DND-41 (cell line): ENCODE measurements around the gene BACH2.

Experiments used
- ATAC-seq: fragments of 200-7000 bp; cut with Tn5 transposase; 3 replicates; pipeline ENCODE4 v1.9.1; 2021; ENCODE audit warnings: low read depth; ENCODE audit not compliant: insufficient read depth
- DNase-seq: peaks from one replicate; pipeline ENCODE4 v3.0.0-alpha.2; 2020
- H2AFZ ChIP-seq: 2 replicates; pipeline ENCODE4 v1.6.0; 2012; ENCODE audit warnings: low read depth, low read length
- H3K27ac ChIP-seq: 2 replicates; pipeline ENCODE4 v1.5.1; 2012; ENCODE audit warnings: low read length, inconsistent platforms
- H3K27me3 ChIP-seq: fragments of 200-600 bp; sonication (generic); 2 replicates; pipeline ENCODE4 v1.6.0; 2012; ENCODE audit warnings: low read length, mild to moderate bottlenecking, inconsistent platforms; ENCODE audit not compliant: insufficient read depth, poor library complexity
- H3K36me3 ChIP-seq: 2 replicates; pipeline ENCODE4 v1.5.1; 2012; ENCODE audit warnings: low read length, inconsistent platforms; ENCODE audit not compliant: insufficient read depth
- H3K4me1 ChIP-seq: 2 replicates; pipeline ENCODE4 v1.5.1; 2012; ENCODE audit warnings: mild to moderate bottlenecking, low read length; ENCODE audit not compliant: insufficient read depth
- H3K4me2 ChIP-seq: 2 replicates; pipeline ENCODE4 v1.6.0; 2012; ENCODE audit warnings: mild to moderate bottlenecking, moderate library complexity, low read length, inconsistent platforms; ENCODE audit not compliant: insufficient read depth
- H3K4me3 ChIP-seq, 2 experiments: fragments of 200-600 bp in 1 of 2; shearing (Covaris generic) in 1 of 2; 2 replicates each; pipeline ENCODE4 v1.5.1; 2012 to 2016; ENCODE audit warnings: inconsistent platforms in 2 of 2, low read length in 2 of 2, mild to moderate bottlenecking in 2 of 2, low read depth in 1 of 2, moderate library complexity in 1 of 2
- H3K79me2 ChIP-seq: 2 replicates; pipeline ENCODE4 v1.6.0; 2012; ENCODE audit warnings: low read length, inconsistent platforms; ENCODE audit not compliant: insufficient read depth
- H3K9ac ChIP-seq: 2 replicates; pipeline ENCODE4 v1.6.0; 2012; ENCODE audit warnings: low read depth, mild to moderate bottlenecking, inconsistent platforms, low read length, moderate library complexity
- H3K9me3 ChIP-seq: 2 replicates; pipeline ENCODE4 v1.5.1; 2012; ENCODE audit warnings: low read length, moderate library complexity, mild to moderate bottlenecking, inconsistent platforms; ENCODE audit not compliant: insufficient read depth, severe bottlenecking
- H4K20me1 ChIP-seq: 2 replicates; pipeline ENCODE4 v1.6.0; 2012; ENCODE audit warnings: low read length; ENCODE audit not compliant: insufficient read depth
- EZH2 ChIP-seq: IDR thresholded peaks from 3 replicates; pipeline ENCODE4 v1.6.1; 2012; ENCODE audit warnings: borderline replicate concordance, low read depth, mild to moderate bottlenecking, moderate library complexity, low read length, inconsistent platforms; ENCODE audit not compliant: severe bottlenecking
- TF ChIP-seq, protein P1 (sequence below): IDR thresholded peaks from 2 replicates; pipeline ENCODE4 v1.5.1; 2012; ENCODE audit warnings: borderline replicate concordance, low read length, moderate library complexity, mild to moderate bottlenecking; ENCODE audit not compliant: poor library complexity, severe bottlenecking; ENCODE audit errors: extremely low read depth

Gene BACH2

DNA sequence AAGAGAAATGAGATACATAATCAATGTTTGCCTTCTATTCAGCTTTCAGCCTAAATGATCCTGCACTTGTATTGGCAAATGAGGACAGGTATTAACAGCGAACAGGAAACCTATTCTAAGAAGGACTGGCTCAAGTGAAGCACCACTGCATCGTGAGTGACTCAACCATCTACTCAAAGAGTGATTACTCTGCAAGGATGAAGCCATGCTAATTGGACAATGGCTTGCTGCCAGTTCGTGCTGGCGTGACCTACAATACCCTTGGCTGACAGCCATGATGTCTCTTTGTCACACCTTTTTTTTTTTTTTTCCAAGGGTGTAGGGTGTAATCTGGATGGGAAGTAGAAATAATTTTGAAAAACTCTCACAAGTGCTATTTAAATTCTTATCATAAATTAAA lies 297.5 kb downstream of the BACH2 start:
- Histone ChIP-seq H3K9me3 (no peaks in the 10 kb centered on the region), H3K27ac (no peak overlapping the region), H3K4me1 (no peaks in the 10 kb centered on the region), H3K4me3 (no peak overlapping the region), H3K27me3 (no peaks in the 10 kb centered on the region), H3K4me2 (no peak overlapping the region), H3K36me3 (no peaks in the 10 kb centered on the region), H3K79me2 (no peaks in the 10 kb centered on the region), H3K9ac (no peak overlapping the region), H4K20me1 (no peaks in the 10 kb centered on the region), H2AFZ (no peak overlapping the region)
- ATAC-seq = no peak; the same call in 2 of the 3 replicates
- DNase-seq = no peak
- TF ChIP-seq, protein P1, sequence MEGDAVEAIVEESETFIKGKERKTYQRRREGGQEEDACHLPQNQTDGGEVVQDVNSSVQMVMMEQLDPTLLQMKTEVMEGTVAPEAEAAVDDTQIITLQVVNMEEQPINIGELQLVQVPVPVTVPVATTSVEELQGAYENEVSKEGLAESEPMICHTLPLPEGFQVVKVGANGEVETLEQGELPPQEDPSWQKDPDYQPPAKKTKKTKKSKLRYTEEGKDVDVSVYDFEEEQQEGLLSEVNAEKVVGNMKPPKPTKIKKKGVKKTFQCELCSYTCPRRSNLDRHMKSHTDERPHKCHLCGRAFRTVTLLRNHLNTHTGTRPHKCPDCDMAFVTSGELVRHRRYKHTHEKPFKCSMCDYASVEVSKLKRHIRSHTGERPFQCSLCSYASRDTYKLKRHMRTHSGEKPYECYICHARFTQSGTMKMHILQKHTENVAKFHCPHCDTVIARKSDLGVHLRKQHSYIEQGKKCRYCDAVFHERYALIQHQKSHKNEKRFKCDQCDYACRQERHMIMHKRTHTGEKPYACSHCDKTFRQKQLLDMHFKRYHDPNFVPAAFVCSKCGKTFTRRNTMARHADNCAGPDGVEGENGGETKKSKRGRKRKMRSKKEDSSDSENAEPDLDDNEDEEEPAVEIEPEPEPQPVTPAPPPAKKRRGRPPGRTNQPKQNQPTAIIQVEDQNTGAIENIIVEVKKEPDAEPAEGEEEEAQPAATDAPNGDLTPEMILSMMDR = no peak
- no peak for TF ChIP-seq EZH2

DNA sequence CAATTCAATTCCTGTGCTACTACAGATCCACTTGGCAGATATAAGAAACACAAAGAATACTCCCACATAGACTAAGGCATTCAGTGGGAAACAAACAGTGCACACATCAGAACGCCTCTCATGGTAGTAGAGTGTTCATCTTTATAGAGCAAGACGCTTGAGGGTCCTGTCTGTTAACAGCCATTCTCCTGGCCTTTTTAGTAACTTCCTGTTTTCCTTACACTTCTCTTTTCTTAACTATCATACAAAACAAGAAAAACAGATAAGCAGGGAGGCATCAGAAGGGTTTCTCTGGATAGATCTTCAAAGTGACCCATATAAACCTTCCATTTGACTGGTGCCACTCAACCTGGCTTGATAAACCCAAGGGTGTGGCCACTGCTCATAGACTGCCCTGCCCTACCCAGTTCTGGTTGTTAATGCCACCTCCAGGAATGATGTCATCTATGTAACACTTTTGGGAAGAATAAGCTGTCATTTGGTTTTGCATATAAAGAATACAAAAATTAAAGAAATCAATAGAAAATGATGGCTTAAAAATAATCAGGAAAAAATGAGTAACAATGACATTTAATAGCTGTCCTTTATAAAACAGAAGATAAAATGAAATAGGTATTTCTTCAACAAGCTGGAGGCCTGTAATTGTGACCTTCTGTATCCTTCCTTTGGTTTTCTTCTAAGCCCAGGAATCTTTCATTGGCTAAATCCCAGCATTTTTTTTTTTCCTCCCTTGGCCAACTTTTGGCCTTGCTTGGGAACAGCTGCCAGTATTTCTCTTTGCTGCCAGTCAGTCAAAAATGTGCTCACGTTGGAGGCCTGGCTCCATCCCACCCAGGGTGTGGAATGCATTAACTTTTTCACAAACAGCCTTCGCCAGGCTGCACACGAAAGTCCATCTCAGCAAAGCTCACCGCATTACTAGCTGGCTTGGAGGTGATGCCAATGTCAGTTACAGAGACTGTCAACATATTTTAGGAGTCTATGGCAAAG lies 298.9 kb downstream of the BACH2 start:
- Histone ChIP-seq H3K9me3 (no peaks in the 10 kb centered on the region), H3K9ac (no peak overlapping the region), H3K4me2 (no peak overlapping the region), H3K27me3 (no peaks in the 10 kb centered on the region), H3K4me1 (no peaks in the 10 kb centered on the region), H3K4me3 (no peak overlapping the region), H3K36me3 (no peaks in the 10 kb centered on the region), H4K20me1 (no peaks in the 10 kb centered on the region), H3K27ac (no peak overlapping the region), H3K79me2 (no peaks in the 10 kb centered on the region), H2AFZ (no peak overlapping the region)
- TF ChIP-seq, protein P1 = no peak
- no peak for TF ChIP-seq EZH2
- no peak for DNase-seq
- ATAC-seq = no peak

DNA sequence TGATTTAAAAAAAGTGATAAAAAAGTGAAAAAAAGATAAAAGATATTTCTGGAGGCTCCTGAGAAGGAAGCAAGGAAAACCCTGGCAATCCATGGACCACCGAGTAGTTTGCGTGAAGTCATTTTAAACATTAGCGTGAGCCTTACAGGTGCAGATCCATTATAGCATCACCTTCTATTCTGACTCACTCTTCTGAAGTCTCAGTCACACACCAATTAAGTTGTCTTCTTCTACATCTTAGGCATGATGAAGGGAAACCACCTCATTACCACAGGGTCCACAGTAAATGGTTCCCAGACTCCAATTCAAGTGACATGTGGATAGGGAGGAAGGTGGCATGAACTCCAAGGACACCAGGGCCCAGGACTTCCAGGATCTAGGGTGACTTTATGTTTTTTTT lies 303.2 kb downstream of the BACH2 start:
- Histone ChIP-seq H3K79me2 (no peaks in the 10 kb centered on the region), H3K27ac (no peak overlapping the region), H3K4me1 (no peaks in the 10 kb centered on the region), H3K36me3 (no peaks in the 10 kb centered on the region), H3K4me2 (no peak overlapping the region), H3K9ac (no peak overlapping the region), H3K4me3 (no peak overlapping the region), H3K9me3 (no peaks in the 10 kb centered on the region), H2AFZ (no peak overlapping the region), H4K20me1 (no peaks in the 10 kb centered on the region), H3K27me3 (no peaks in the 10 kb centered on the region)
- no peak for DNase-seq
- TF ChIP-seq EZH2 = no peak
- TF ChIP-seq, protein P1 = no peak
- no peak for ATAC-seq
